HepG2 (cell line): Measurements from ENCODE around the gene DLX1. TPM values are rescaled to one million over a fixed set of nuclear protein-coding genes. Genes with fewer than 3 reads are reported as not detected.

Experiments used
- AHR ChIP-seq: IDR thresholded peaks from 2 replicates; pipeline ENCODE4 v1.6.1; 2018; ENCODE audit warnings: missing genetic modification reagents, missing compliant biosample characterization
- EHMT2 ChIP-seq: fragments of 200-600 bp; sonication (generic); IDR thresholded peaks from 2 replicates; pipeline ENCODE4 v1.7.0; 2017; ENCODE audit warnings: antibody characterized with exemption, low read depth, low read length, borderline replicate concordance
- HNF4G ChIP-seq, 2 experiments: sonication (generic) in 1 of 2; formaldehyde crosslinking in 1 of 2; IDR thresholded peaks; 2 replicates each; pipeline versions ENCODE4 v1.4.0 to v1.6.1; 2011 to 2020; ENCODE audit warnings: borderline replicate concordance in 2 of 2, low read depth in 2 of 2, mild to moderate bottlenecking in 2 of 2, low read length in 1 of 2, missing genetic modification reagents in 1 of 2, moderate library complexity in 1 of 2
- REXO4 ChIP-seq: sonication (generic); formaldehyde crosslinking; IDR thresholded peaks from 2 replicates; pipeline ENCODE4 v1.8.0; 2022; ENCODE audit warnings: missing genetic modification reagents, mild to moderate bottlenecking, borderline replicate concordance
- TIGD3 ChIP-seq: sonication (generic); formaldehyde crosslinking; IDR thresholded peaks from 2 replicates; pipeline ENCODE4 v1.5.1; 2020; ENCODE audit warnings: mild to moderate bottlenecking, missing genetic modification reagents, borderline replicate concordance
- ZFP90 ChIP-seq: sonication (generic); formaldehyde crosslinking; IDR thresholded peaks from 2 replicates; pipeline ENCODE4 v1.8.0; 2022; ENCODE audit warnings: missing genetic modification reagents, mild to moderate bottlenecking, inconsistent platforms, borderline replicate concordance
- ZFY ChIP-seq: sonication (generic); formaldehyde crosslinking; IDR thresholded peaks from 2 replicates; pipeline ENCODE4 v1.4.0; 2020; ENCODE audit warnings: missing genetic modification reagents
- ZNF180 ChIP-seq: sonication (generic); formaldehyde crosslinking; IDR thresholded peaks from 2 replicates; pipeline ENCODE4 v1.4.0; 2020; ENCODE audit warnings: low read depth, missing genetic modification reagents, borderline replicate concordance
- ZNF354B ChIP-seq: sonication (generic); formaldehyde crosslinking; IDR thresholded peaks from 2 replicates; pipeline ENCODE4 v1.8.0; 2022; ENCODE audit warnings: mild to moderate bottlenecking, missing genetic modification reagents
- ZNF460 ChIP-seq: sonication (generic); formaldehyde crosslinking; IDR thresholded peaks from 2 replicates; pipeline ENCODE4 v1.5.1; 2020; ENCODE audit warnings: missing genetic modification reagents, mild to moderate bottlenecking, borderline replicate concordance
- ZNF605 ChIP-seq: sonication (generic); formaldehyde crosslinking; IDR thresholded peaks from 2 replicates; pipeline ENCODE4 v1.8.0; 2022; ENCODE audit warnings: mild to moderate bottlenecking, missing genetic modification reagents
- polyA plus RNA-seq, 8 experiments: library from polyadenylated mRNA; depleted of rRNA in 3 of 8; stranded (reverse) in 7 of 8; unstranded in 1 of 8; fragments of >200 nt; fragmentation: Illumina TruSeq in 4 of 8; extraction: Trizol in 4 of 8; gene quantifications; 2 replicates each; pipeline versions ENCODE4 v1.2.1 to v1.2.3, GENCODE V29; 2011 to 2016; ENCODE audit warnings: low read depth in 4 of 8, missing spikeins in 1 of 8, mixed read lengths in 1 of 8; ENCODE audit not compliant: insufficient read depth in 1 of 8
- total RNA-seq, 5 experiments: library from RNA; depleted of rRNA; stranded (reverse); fragments of >200 nt; fragmentation: Illumina TruSeq; extraction: Trizol; gene quantifications; 2 replicates each; pipeline ENCODE4 v1.2.3, GENCODE V29; 2016; ENCODE audit warnings: low read depth in 1 of 5
- TF ChIP-seq, protein P1 (sequence below): sonication (generic); formaldehyde crosslinking; conservative IDR thresholded peaks from 2 replicates; pipeline ENCODE4 v1.8.0; 2022; ENCODE audit warnings: mild to moderate bottlenecking, moderate library complexity, missing genetic modification reagents
- TF ChIP-seq, protein P2 (sequence below): sonication (generic); formaldehyde crosslinking; IDR thresholded peaks from 2 replicates; pipeline ENCODE4 v1.4.0; 2020; ENCODE audit warnings: mild to moderate bottlenecking, missing genetic modification reagents
- TF ChIP-seq, protein P3 (sequence below): sonication (generic); formaldehyde crosslinking; IDR thresholded peaks from 2 replicates; pipeline ENCODE4 v1.5.0; 2020; ENCODE audit warnings: missing genetic modification reagents
- TF ChIP-seq, protein P4 (sequence below): sonication (generic); formaldehyde crosslinking; IDR thresholded peaks from 2 replicates; pipeline ENCODE4 v1.8.1; 2023; ENCODE audit warnings: mild to moderate bottlenecking, inconsistent platforms, moderate library complexity, missing genetic modification reagents, borderline replicate concordance
- TF ChIP-seq, protein P5 (sequence below): sonication (generic); formaldehyde crosslinking; IDR thresholded peaks from 2 replicates; pipeline ENCODE4 v1.5.0; 2020; ENCODE audit warnings: mild to moderate bottlenecking, missing genetic modification reagents

The DLX1 gene
- total and polyA plus RNA-seq, 2 of the 13 experiments (the other 11 are each of a cell fraction or from before 2014, with no cell fraction given), result 0.18 to 0.86 TPM

- TF ChIP-seq, protein P1, sequence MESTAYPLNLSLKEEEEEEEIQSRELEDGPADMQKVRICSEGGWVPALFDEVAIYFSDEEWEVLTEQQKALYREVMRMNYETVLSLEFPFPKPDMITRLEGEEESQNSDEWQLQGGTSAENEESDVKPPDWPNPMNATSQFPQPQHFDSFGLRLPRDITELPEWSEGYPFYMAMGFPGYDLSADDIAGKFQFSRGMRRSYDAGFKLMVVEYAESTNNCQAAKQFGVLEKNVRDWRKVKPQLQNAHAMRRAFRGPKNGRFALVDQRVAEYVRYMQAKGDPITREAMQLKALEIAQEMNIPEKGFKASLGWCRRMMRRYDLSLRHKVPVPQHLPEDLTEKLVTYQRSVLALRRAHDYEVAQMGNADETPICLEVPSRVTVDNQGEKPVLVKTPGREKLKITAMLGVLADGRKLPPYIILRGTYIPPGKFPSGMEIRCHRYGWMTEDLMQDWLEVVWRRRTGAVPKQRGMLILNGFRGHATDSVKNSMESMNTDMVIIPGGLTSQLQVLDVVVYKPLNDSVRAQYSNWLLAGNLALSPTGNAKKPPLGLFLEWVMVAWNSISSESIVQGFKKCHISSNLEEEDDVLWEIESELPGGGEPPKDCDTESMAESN, result no peak
- TF ChIP-seq TIGD3 (CRISPR knock-in tag) (no peak), ZNF180 (no peak), EHMT2 (no peak), ZFY (peak; percentile 60), ZNF605 (no peak; the same call in 1 of the 2 replicates), ZNF460 (CRISPR knock-in tag) (no peak), ZNF354B (no peak), HNF4G (IDR thresholded peaks at IDR 0.05; ENCODE audit: borderline replicate concordance, low read depth, low read length) (no peak), HNF4G (CRISPR knock-in tag; IDR thresholded peaks at IDR 0.05; ENCODE audit: borderline replicate concordance, low read depth) (0 out of 2 replicates have a peak, but pooled peaks have one; percentile 58), AHR (no peak), ZFP90 (CRISPR knock-in tag) (0 out of 2 replicates have a peak, but pooled peaks have one; percentile 73), REXO4 (CRISPR knock-in tag) (no peak)
- TF ChIP-seq, protein P2, sequence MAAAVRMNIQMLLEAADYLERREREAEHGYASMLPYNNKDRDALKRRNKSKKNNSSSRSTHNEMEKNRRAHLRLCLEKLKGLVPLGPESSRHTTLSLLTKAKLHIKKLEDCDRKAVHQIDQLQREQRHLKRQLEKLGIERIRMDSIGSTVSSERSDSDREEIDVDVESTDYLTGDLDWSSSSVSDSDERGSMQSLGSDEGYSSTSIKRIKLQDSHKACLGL (CRISPR knock-in tag), result peak; percentile 74; the same call in 1 of the 2 replicates
- TF ChIP-seq, protein P3, sequence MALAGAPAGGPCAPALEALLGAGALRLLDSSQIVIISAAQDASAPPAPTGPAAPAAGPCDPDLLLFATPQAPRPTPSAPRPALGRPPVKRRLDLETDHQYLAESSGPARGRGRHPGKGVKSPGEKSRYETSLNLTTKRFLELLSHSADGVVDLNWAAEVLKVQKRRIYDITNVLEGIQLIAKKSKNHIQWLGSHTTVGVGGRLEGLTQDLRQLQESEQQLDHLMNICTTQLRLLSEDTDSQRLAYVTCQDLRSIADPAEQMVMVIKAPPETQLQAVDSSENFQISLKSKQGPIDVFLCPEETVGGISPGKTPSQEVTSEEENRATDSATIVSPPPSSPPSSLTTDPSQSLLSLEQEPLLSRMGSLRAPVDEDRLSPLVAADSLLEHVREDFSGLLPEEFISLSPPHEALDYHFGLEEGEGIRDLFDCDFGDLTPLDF (CRISPR knock-in tag), result no peak
- TF ChIP-seq, protein P4, sequence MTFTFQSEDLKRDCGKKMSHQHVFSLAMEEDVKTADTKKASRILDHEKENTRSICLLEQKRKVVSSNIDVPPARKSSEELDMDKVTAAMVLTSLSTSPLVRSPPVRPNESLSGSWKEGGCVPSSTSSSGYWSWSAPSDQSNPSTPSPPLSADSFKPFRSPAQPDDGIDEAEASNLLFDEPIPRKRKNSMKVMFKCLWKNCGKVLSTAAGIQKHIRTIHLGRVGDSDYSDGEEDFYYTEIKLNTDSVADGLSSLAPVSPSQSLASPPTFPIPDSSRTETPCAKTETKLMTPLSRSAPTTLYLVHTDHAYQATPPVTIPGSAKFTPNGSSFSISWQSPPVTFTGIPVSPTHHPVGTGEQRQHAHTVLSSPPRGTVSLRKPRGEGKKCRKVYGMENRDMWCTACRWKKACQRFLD (CRISPR knock-in tag), result no peak
- TF ChIP-seq, protein P5, sequence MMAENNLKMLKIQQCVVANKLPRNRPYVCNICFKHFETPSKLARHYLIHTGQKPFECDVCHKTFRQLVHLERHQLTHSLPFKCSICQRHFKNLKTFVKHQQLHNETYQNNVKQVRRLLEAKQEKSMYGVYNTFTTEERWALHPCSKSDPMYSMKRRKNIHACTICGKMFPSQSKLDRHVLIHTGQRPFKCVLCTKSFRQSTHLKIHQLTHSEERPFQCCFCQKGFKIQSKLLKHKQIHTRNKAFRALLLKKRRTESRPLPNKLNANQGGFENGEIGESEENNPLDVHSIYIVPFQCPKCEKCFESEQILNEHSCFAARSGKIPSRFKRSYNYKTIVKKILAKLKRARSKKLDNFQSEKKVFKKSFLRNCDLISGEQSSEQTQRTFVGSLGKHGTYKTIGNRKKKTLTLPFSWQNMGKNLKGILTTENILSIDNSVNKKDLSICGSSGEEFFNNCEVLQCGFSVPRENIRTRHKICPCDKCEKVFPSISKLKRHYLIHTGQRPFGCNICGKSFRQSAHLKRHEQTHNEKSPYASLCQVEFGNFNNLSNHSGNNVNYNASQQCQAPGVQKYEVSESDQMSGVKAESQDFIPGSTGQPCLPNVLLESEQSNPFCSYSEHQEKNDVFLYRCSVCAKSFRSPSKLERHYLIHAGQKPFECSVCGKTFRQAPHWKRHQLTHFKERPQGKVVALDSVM (CRISPR knock-in tag), result no peak
These were observed 13.6 kb downstream of the DLX1 start (continued) for GRCh38 chr2:172098650-172099471.
